KMS-11 (cell line): ENCODE results near the gene ARFGAP1.

Experiments
- H2AFZ ChIP-seq: fragments of 200-600 bp; sonication (generic); 2 replicates; pipeline ENCODE4 v1.6.1; 2016; ENCODE audit warnings: antibody characterized with exemption, mixed run types, low read depth
- H3K27ac ChIP-seq: fragments of 200-600 bp; sonication (generic); 2 replicates; pipeline ENCODE4 v1.6.1; 2016; ENCODE audit warnings: mild to moderate bottlenecking, mixed run types
- H3K27me3 ChIP-seq: fragments of 200-600 bp; sonication (generic); 2 replicates; pipeline ENCODE4 v1.6.1; 2017; ENCODE audit warnings: mild to moderate bottlenecking, low read depth, mixed run types, moderate library complexity; ENCODE audit not compliant: insufficient read depth
- H3K36me3 ChIP-seq: fragments of 200-600 bp; sonication (generic); 2 replicates; pipeline ENCODE4 v1.6.1; 2017; ENCODE audit warnings: mild to moderate bottlenecking, mixed run types; ENCODE audit not compliant: insufficient read depth
- H3K4me1 ChIP-seq: fragments of 200-600 bp; sonication (generic); 2 replicates; pipeline ENCODE4 v1.6.1; 2016; ENCODE audit warnings: mild to moderate bottlenecking, low read depth, mixed run types; ENCODE audit not compliant: poor library complexity, severe bottlenecking
- H3K4me2 ChIP-seq: fragments of 200-600 bp; sonication (generic); 2 replicates; pipeline ENCODE4 v1.7.0; 2016; ENCODE audit warnings: mild to moderate bottlenecking, mixed run types
- H3K4me3 ChIP-seq: fragments of 200-600 bp; sonication (generic); IDR thresholded peaks from 2 replicates; pipeline ENCODE4 v1.6.1; 2017; ENCODE audit warnings: low read depth, low read length, mixed read lengths; ENCODE audit not compliant: insufficient read depth
- H3K79me2 ChIP-seq: fragments of 200-600 bp; sonication (generic); 2 replicates; pipeline ENCODE4 v1.6.1; 2016; ENCODE audit warnings: low read depth, mixed run types; ENCODE audit not compliant: insufficient read depth
- H3K9ac ChIP-seq: fragments of 200-600 bp; sonication (generic); 2 replicates; pipeline ENCODE4 v1.6.1; 2016; ENCODE audit warnings: mild to moderate bottlenecking, mixed run types
- H4K20me1 ChIP-seq: fragments of 200-600 bp; sonication (generic); 2 replicates; pipeline ENCODE4 v1.6.1; 2016; ENCODE audit warnings: mild to moderate bottlenecking, mixed run types; ENCODE audit not compliant: insufficient read depth
- CTCF ChIP-seq: fragments of 200-600 bp; sonication (generic); conservative IDR thresholded peaks from 2 replicates; pipeline ENCODE4 v1.6.1; 2017; ENCODE audit warnings: low read depth, mild to moderate bottlenecking, antibody characterized with exemption, low read length, moderate library complexity, mixed read lengths

The ARFGAP1 gene

GRCh38 chr20:63272105-63273058 lies at the start of gene ARFGAP1:
ARFGAP1 (plus strand) TSS chr20:63272813; CDS start chr20:63275581, 2,768 bp downstream.
- no peak for TF ChIP-seq CTCF
- H3K36me3 ChIP-seq: no peaks in the 10 kb centered on the region; the same call in 1 of the 2 replicates
- peak within 1 kb of the TSS; percentile 68 for H3K9ac ChIP-seq
- H3K27me3 ChIP-seq: peaks cover 20% of the 10 kb centered on the region
- peaks cover 45% of the 10 kb centered on the region for H3K79me2 ChIP-seq
- H4K20me1 ChIP-seq: no peaks in the 10 kb centered on the region
- H3K4me3 ChIP-seq: no peak within 1 kb of the TSS
- H2AFZ ChIP-seq: peak within 1 kb of the TSS; percentile 59
- H3K27ac ChIP-seq: no peak within 1 kb of the TSS
- H3K4me1 ChIP-seq: peaks cover 23% of the 10 kb centered on the region
- H3K4me2 ChIP-seq: peak within 1 kb of the TSS; percentile 75

- Histone ChIP-seq H3K27ac (no peak overlapping the region), H2AFZ (no peak overlapping the region), H3K4me1 (peaks cover 3% of the 10 kb centered on the region), H3K4me3 (no peak overlapping the region), H3K4me2 (no peak overlapping the region), H3K36me3 (no peaks in the 10 kb centered on the region), H3K27me3 (peaks cover 90% of the 10 kb centered on the region), H3K79me2 (no peaks in the 10 kb centered on the region), H3K9ac (no peak overlapping the region), H4K20me1 (no peaks in the 10 kb centered on the region)
- peak; percentile 93 for TF ChIP-seq CTCF
Observed at GRCh38 chr20:63223121-63223825, 49.3 kb upstream of the ARFGAP1 start.

- no peaks in the 10 kb centered on the region for H4K20me1 ChIP-seq
- H2AFZ ChIP-seq: no peak overlapping the region
Observed at GRCh38 chr20:63223826-63224207, 48.8 kb upstream of the ARFGAP1 start.

More at GRCh38 chr20:63223826-63224207, 48.8 kb upstream of the ARFGAP1 start:
- TF ChIP-seq CTCF: no peak
- peaks cover 91% of the 10 kb centered on the region for H3K27me3 ChIP-seq
- no peak overlapping the region for H3K4me2 ChIP-seq
- no peak overlapping the region for H3K27ac ChIP-seq
- H3K9ac ChIP-seq: no peak overlapping the region
- peaks cover 3% of the 10 kb centered on the region for H3K4me1 ChIP-seq
- H3K79me2 ChIP-seq: no peaks in the 10 kb centered on the region
- H3K36me3 ChIP-seq: no peaks in the 10 kb centered on the region
- no peak overlapping the region for H3K4me3 ChIP-seq
